CD4-positive, alpha-beta memory T cell (primary cell): ENCODE measurements around the gene VWA2. TPM values are rescaled to one million over a fixed set of nuclear protein-coding genes. Genes with fewer than 3 reads are reported as not detected.

Source experiments
- CTCF ChIA-PET: fragments of 350-600 bp; sonication (Branson Sonifier 250); formaldehyde crosslinking; loops from one replicate; lab custom pipeline; 2021; ENCODE audit warnings: inconsistent platforms; ENCODE audit not compliant: partially characterized antibody; lab: Charles Lee
- POLR2A ChIA-PET: fragments of 350-600 bp; sonication (Branson Sonifier 250); formaldehyde crosslinking; loops from one replicate; lab custom pipeline; 2021; ENCODE audit not compliant: partially characterized antibody; lab: Charles Lee
- DNase-seq, 5 donors: peaks; one replicate each; pipeline versions ENCODE4 v3.0.0 to v3.0.0-alpha.2; 2020 to 2022; ENCODE audit warnings: mixed read lengths in 1 of 5
- H3K27ac ChIP-seq: one replicate; pipeline ENCODE4 v1.7.0; 2013; ENCODE audit warnings: low read depth, low read length
- H3K27me3 ChIP-seq: 2 replicates; pipeline ENCODE4 v1.7.0; 2013; ENCODE audit warnings: mild to moderate bottlenecking, low read length, moderate library complexity; ENCODE audit not compliant: insufficient read depth
- H3K36me3 ChIP-seq: 2 replicates; pipeline ENCODE4 v1.7.0; 2013; ENCODE audit warnings: mild to moderate bottlenecking, low read length, moderate library complexity; ENCODE audit not compliant: insufficient read depth
- H3K4me1 ChIP-seq: 2 replicates; pipeline ENCODE4 v1.7.0; 2013; ENCODE audit warnings: mild to moderate bottlenecking, low read length, moderate library complexity; ENCODE audit not compliant: insufficient read depth
- H3K4me3 ChIP-seq, 2 donors: one replicate each; pipeline ENCODE4 v1.7.0; 2013; ENCODE audit warnings: low read length in 2 of 2, mild to moderate bottlenecking in 1 of 2
- H3K9me3 ChIP-seq, 2 donors: one replicate each; pipeline ENCODE4 v1.7.0; 2013; ENCODE audit warnings: low read length in 2 of 2, control low read depth in 1 of 2; ENCODE audit not compliant: control insufficient read depth in 1 of 2
- H3K27ac Mint-ChIP-seq, 7 donors: one replicate each; pipeline ENCODE4 v1.8.0; 2020 to 2021; ENCODE audit warnings: mixed read lengths in 7 of 7, mild to moderate bottlenecking in 6 of 7, inconsistent platforms in 3 of 7, moderate library complexity in 3 of 7
- H3K27me3 Mint-ChIP-seq, 2 donors: one replicate each; pipeline ENCODE4 v1.8.0; 2020 to 2021; ENCODE audit warnings: mixed read lengths in 2 of 2
- H3K36me3 Mint-ChIP-seq, 2 donors: one replicate each; pipeline ENCODE4 v1.8.0; 2020 to 2021; ENCODE audit warnings: mixed read lengths in 2 of 2, inconsistent platforms in 1 of 2, mild to moderate bottlenecking in 1 of 2
- H3K4me1 Mint-ChIP-seq, 4 donors: one replicate each; pipeline ENCODE4 v1.8.0; 2020 to 2021; ENCODE audit warnings: mixed read lengths in 4 of 4, mild to moderate bottlenecking in 1 of 4
- H3K4me3 Mint-ChIP-seq, 8 donors: one replicate each; pipeline ENCODE4 v1.8.0; 2020 to 2021; ENCODE audit warnings: mixed read lengths in 8 of 8, mild to moderate bottlenecking in 7 of 8, moderate library complexity in 6 of 8, inconsistent platforms in 3 of 8
- H3K9me3 Mint-ChIP-seq, 8 donors: one replicate each; pipeline ENCODE4 v1.8.0; 2020 to 2021; ENCODE audit warnings: mixed read lengths in 8 of 8, mild to moderate bottlenecking in 5 of 8, inconsistent platforms in 3 of 8, moderate library complexity in 1 of 8
- intact Hi-C: fragments of 100-400 bp; cut with micrococcal nuclease; formaldehyde crosslinking; loops from one replicate; pipeline ENCODE4 v1.15.1; 2023
- polyA plus RNA-seq, 2 donors: library from polyadenylated mRNA; unstranded; fragments of 300-500 nt; fragmentation: Illumina TruSeq; gene quantifications; one replicate each; pipeline ENCODE4 v1.2.3, GENCODE V29; 2021
- total RNA-seq, 2 experiments: library from RNA; stranded (reverse); gene quantifications; one replicate each; pipeline ENCODE4 v1.2.3, GENCODE V29; 2021

Gene VWA2
- total and polyA plus RNA-seq, 4 experiments from 2014 or later, result not detected

DNA sequence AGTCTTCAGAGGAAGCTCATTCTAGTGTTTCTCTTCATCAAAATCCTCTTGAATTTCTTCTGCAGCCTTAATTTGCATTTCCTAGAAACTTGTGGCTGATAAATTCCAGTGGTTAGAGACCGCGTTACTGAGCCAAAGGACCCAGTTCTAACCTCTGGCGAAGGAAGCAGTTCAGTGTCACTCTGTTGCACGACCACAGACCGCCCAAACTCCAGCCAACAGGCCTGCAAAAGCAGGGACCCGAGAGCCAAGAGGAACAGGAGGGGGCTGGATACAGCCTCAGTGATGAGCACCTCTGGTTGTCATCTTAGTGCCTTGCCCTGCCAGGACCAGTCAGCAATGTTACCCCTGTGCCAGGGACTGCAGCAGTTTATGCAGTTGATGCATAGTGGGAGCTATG is 95.2 kb downstream of the VWA2 start:
- Histone ChIP-seq H3K4me1 (no peaks in the 10 kb centered on the region), H3K36me3 (no peaks in the 10 kb centered on the region), H3K4me3 (no peak overlapping the region), H3K27ac (no peak overlapping the region), H3K9me3 (no peaks in the 10 kb centered on the region), H3K27me3 (no peaks in the 10 kb centered on the region)
- ChIA-PET POLR2A (no interaction called here), CTCF (no interaction called here)
- H3K27ac Mint-ChIP-seq, result peak overlapping the region in 1 of 7 donors; percentile 32
- H3K4me3 Mint-ChIP-seq, result no peak overlapping the region
- peaks cover 1 to 3% of the 10 kb centered on the region in 2 donors for H3K27me3 Mint-ChIP-seq
- H3K9me3 Mint-ChIP-seq, result peaks cover 0 to 3% (median 0%) of the 10 kb centered on the region in 8 donors
- H3K36me3 Mint-ChIP-seq, result no peaks in the 10 kb centered on the region
- DNase-seq, result no peak
- intact Hi-C loops, result no loop called here
- no peaks in the 10 kb centered on the region for H3K4me1 Mint-ChIP-seq

DNA sequence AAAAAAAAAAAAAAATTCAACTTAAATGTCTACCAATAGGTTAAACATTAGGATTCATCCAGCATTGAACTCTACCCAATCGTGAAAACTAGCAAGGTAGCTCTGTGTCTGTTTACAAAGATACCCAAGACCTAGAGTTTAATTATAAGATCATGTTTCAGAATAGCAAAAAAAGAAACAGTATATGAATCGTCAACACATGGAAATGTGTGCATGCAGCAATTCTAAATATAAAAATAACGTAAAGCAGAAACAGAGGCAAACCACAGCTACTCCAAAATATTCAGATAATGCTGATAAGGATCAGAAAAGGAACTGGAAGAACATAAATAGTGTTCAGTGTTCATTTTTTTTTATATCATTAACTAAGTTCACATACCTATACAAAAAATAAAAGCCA is 96.6 kb downstream of the VWA2 start:
- intact Hi-C loops, result no loop called here
- ChIA-PET CTCF (no interaction called here), POLR2A (no interaction called here)
- no peaks in the 10 kb centered on the region for H3K4me1 Mint-ChIP-seq
- H3K9me3 ChIP-seq, result no peaks in the 10 kb centered on the region
- peaks cover under 1 to 1% of the 10 kb centered on the region in 2 donors for H3K27me3 Mint-ChIP-seq
- H3K9me3 Mint-ChIP-seq, result peaks cover 0 to 3% (median 0%) of the 10 kb centered on the region in 8 donors
- H3K27me3 ChIP-seq, result no peaks in the 10 kb centered on the region
- no peaks in the 10 kb centered on the region for H3K4me1 ChIP-seq
- H3K36me3 ChIP-seq, result no peaks in the 10 kb centered on the region
- DNase-seq, result no peak
- H3K36me3 Mint-ChIP-seq, result no peaks in the 10 kb centered on the region
- no peak overlapping the region for H3K27ac Mint-ChIP-seq
- H3K27ac ChIP-seq, result no peak overlapping the region
- H3K4me3 Mint-ChIP-seq, result no peak overlapping the region
- H3K4me3 ChIP-seq, result no peak overlapping the region

DNA sequence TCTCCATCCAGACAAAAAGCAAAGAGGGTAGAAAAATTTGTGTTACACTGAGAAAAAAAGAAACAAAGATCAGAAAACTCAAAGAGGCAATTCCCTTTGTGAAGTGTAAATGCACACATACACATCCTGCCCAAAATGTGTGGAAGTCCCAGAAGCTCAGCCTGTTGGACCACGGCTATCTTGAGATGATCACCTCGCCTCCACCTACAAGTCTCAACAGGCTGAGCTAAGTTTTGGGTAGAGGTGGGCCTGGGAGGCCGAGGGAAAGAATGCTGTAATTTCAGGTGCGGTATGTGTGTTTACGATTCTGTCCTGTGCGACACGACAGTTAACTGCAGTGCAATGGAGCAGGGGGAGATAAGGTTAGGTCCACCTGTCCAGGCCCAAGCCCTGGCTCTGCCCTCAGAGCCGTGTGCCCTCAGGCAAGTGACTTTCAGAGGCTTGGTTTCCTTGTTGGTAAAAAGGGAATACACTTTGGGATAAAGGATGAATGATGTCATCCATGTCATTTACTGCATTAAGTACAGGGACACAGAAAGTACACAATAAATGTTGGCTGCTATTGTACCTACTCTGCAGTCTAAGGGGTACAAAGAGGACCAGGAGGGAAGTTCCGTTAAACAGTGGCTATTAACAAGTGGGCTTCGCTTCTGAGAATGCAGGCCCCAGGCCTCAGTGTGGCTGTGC is 97.9 kb downstream of the VWA2 start:
- no peaks in the 10 kb centered on the region for H3K36me3 Mint-ChIP-seq
- no peak overlapping the region for H3K4me3 Mint-ChIP-seq
- no peaks in the 10 kb centered on the region for H3K4me1 ChIP-seq
- peak overlapping the region in 1 of 7 donors; percentile 19 for H3K27ac Mint-ChIP-seq
- H3K27me3 ChIP-seq, result no peaks in the 10 kb centered on the region
- no peaks in the 10 kb centered on the region for H3K36me3 ChIP-seq
- H3K9me3 Mint-ChIP-seq, result peaks cover 0 to 3% (median 0%) of the 10 kb centered on the region in 8 donors
- DNase-seq, result no peak
- no peaks in the 10 kb centered on the region for H3K4me1 Mint-ChIP-seq
- no peaks in the 10 kb centered on the region for H3K9me3 ChIP-seq
- no peak overlapping the region for H3K27ac ChIP-seq
- peaks cover 0 to 1% of the 10 kb centered on the region in 2 donors for H3K27me3 Mint-ChIP-seq
- H3K4me3 ChIP-seq, result no peak overlapping the region
- ChIA-PET POLR2A (no interaction called here), CTCF (no interaction called here)
- intact Hi-C loops, result no loop called here

DNA sequence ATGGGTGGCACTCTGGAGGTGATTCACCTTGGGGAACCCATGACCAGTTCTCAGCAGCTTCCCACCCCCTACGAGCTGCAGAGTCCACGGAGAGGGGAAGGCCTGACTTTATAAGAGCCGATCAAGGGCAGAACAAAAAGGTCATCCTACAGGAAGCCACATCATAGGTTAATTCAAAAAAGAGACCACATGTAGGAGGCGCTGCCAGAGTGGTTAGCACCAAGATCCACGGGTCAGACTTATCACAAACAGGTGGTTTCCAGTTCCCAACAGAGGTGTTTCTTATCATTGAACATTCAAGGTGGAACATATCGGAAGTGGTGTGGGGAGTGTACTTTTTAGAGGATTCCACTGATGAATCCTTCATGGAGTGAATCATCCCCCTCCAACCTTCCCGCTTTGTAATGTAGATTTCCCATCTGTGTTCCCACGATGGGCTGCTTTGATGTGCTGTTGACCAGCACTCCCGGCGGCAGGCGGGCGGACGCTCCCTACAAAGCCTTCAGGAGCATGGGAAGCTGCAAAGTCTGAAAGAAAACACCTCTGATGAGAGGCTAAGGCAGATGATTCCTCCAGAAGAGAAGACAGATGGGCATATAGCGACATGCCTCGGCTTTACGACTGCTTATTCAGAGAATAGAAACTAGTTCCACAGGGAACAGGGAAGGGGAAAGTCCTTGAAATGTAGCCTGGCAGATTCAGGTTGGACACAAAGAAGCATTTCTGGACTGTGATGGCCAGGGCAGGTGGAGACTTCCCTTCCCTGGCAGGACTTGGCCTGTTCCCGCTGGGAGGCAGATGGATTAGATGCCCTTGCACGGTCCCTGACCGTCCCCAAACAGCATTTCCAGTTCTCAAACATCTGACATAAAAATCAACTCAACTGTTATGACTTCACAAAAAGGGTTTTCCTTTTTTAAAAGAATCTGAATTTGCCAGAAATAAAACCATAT is 98.7 kb downstream of the VWA2 start:
- intact Hi-C loops, result no loop called here
- H3K4me1 ChIP-seq, result no peaks in the 10 kb centered on the region
- H3K4me3 ChIP-seq, result no peak overlapping the region
- H3K27me3 ChIP-seq, result no peaks in the 10 kb centered on the region
- ChIA-PET CTCF (no interaction called here), POLR2A (no interaction called here)
- H3K27ac ChIP-seq, result no peak overlapping the region
- peaks cover 0 to 3% (median 0%) of the 10 kb centered on the region in 8 donors for H3K9me3 Mint-ChIP-seq
- H3K4me1 Mint-ChIP-seq, result no peaks in the 10 kb centered on the region
- H3K36me3 ChIP-seq, result no peaks in the 10 kb centered on the region
- peaks cover 0 to 1% of the 10 kb centered on the region in 2 donors for H3K27me3 Mint-ChIP-seq
- H3K36me3 Mint-ChIP-seq, result no peaks in the 10 kb centered on the region
- H3K4me3 Mint-ChIP-seq, result no peak overlapping the region
- no peak overlapping the region for H3K27ac Mint-ChIP-seq
- no peaks in the 10 kb centered on the region for H3K9me3 ChIP-seq
- DNase-seq, result no peak

DNA sequence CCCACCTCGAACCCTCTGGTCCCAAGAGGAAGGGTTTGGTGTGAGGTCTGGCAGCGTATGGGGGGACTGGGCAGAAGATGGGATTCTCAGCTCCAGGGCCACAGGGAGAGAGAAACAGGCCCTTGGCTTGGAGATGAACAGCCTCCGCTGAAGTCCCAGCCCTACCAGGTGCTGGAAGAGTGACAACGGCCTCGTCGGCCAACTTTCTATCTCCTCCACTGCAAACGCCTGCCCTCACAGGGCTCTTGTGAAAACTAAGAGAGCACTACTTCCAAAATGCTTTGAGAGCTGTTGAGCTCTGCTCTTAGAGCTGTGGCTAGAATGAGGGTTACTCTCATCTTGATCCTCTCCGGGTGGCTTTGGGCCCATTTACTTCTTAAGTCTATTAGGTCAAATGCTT is 101.8 kb downstream of the VWA2 start:
- Mint-ChIP-seq H3K4me3 (no peak overlapping the region), H3K4me1 (no peaks in the 10 kb centered on the region), H3K27ac (no peak overlapping the region), H3K36me3 (no peaks in the 10 kb centered on the region), H3K9me3 (peaks cover 0 to 3% (median 0%) of the 10 kb centered on the region in 8 donors), H3K27me3 (peaks cover 0 to 2% of the 10 kb centered on the region in 2 donors)
- ChIA-PET CTCF (no interaction called here), POLR2A (no interaction called here)
- no peak for DNase-seq
- Histone ChIP-seq H3K27me3 (no peaks in the 10 kb centered on the region), H3K4me3 (no peak overlapping the region), H3K9me3 (no peaks in the 10 kb centered on the region), H3K36me3 (no peaks in the 10 kb centered on the region), H3K4me1 (no peaks in the 10 kb centered on the region), H3K27ac (no peak overlapping the region)
- intact Hi-C loops, result no loop called here

Other genes with a start within 250 kb of the VWA2 start
- gene ADRB1, start 195.4 kb upstream of the VWA2 start, total RNA-seq, result not detected
- gene ADRB1, start 195.4 kb upstream of the VWA2 start, polyA plus RNA-seq, result not detected
- gene CCDC186, start 65.1 kb upstream of the VWA2 start, total RNA-seq, result 10 to 100 TPM; 39.1 to 43.3 TPM
- gene CCDC186, start 65.1 kb upstream of the VWA2 start, polyA plus RNA-seq, result 10 to 100 TPM; 20.8 to 23.8 TPM
- under 1 TPM; 0.39 to 0.41 TPM for gene TDRD1, start 59.9 kb upstream of the VWA2 start, total RNA-seq
- gene TDRD1, start 59.9 kb upstream of the VWA2 start, polyA plus RNA-seq, result under 1 TPM in 1 of 2 donors, not detected in 1; 0.05 TPM
- gene AFAP1L2, start 165.2 kb downstream of the VWA2 start, total RNA-seq, result 1 to 10 TPM; 2.5 to 4.3 TPM
- gene AFAP1L2, start 165.2 kb downstream of the VWA2 start, polyA plus RNA-seq, result 1 to 10 TPM in 1 of 2 donors, under 1 TPM in 1; 0.50 to 2.1 TPM